Astrocyte of the cerebellum (primary cell): Measurements from ENCODE around the gene SLAMF9.

Experiments
- DNase-seq: peaks from one replicate; pipeline ENCODE4 v3.0.0-alpha.2; 2011; ENCODE audit warnings: low read depth
- H3K4me3 ChIP-seq: 2 replicates; pipeline ENCODE4 v1.5.1; 2011; ENCODE audit warnings: mild to moderate bottlenecking, low read depth, low read length, moderate library complexity
- in situ Hi-C: cut with HindIII; loops from 2 replicates; pipeline ENCODE4 v1.10.0; 2017; ENCODE audit warnings: low sequenced_read_pairs
- TF ChIP-seq, protein P1 (sequence below): IDR thresholded peaks from 2 replicates; pipeline ENCODE4 v1.5.1; 2012; ENCODE audit warnings: low read length, low read depth, moderate library complexity, mild to moderate bottlenecking; ENCODE audit errors: missing control alignments

SLAMF9 gene

DNA sequence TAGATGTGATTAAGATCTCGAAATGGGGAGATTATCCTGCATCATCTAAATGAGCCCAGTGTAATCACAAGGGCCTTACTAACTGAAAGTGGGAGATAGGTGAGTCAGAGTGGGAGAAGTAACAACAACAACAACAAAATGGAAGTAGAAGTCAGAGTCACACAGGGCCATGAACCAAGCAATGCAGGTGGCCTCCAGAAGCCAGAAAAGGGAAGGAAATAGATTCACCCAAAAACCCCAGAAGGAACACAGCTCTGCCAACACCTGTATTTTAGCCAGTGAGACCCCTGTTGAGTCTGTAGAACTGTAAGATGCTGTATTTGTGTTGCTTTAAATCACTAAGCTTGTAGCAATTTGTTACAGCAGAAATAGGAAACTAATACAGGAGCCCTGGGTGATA lies 32.8 kb downstream of the SLAMF9 start:
- H3K4me3 ChIP-seq: no peak overlapping the region

DNA sequence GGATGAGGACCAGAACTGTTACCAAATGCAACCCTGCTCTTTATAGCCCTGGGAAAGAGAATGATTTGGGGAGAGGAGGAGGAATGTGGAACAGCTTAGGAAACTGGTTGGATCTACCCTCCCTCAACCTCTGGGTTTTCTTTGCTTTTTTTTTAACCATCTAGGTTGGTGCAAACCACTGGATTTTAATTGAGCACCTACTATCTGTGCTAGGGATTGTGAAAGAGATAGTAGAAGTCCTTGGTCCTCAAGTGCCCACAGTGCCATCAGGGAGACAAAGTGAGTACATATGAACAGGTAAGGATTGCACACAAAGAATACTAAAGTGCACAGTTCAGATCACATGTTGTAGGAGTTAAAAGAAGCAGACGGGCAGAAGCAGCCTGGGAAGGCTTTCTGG lies 33.4 kb downstream of the SLAMF9 start:
- no peak overlapping the region for H3K4me3 ChIP-seq
- DNase-seq: no peak
- in situ Hi-C loops: no loop called here
- TF ChIP-seq, protein P1, sequence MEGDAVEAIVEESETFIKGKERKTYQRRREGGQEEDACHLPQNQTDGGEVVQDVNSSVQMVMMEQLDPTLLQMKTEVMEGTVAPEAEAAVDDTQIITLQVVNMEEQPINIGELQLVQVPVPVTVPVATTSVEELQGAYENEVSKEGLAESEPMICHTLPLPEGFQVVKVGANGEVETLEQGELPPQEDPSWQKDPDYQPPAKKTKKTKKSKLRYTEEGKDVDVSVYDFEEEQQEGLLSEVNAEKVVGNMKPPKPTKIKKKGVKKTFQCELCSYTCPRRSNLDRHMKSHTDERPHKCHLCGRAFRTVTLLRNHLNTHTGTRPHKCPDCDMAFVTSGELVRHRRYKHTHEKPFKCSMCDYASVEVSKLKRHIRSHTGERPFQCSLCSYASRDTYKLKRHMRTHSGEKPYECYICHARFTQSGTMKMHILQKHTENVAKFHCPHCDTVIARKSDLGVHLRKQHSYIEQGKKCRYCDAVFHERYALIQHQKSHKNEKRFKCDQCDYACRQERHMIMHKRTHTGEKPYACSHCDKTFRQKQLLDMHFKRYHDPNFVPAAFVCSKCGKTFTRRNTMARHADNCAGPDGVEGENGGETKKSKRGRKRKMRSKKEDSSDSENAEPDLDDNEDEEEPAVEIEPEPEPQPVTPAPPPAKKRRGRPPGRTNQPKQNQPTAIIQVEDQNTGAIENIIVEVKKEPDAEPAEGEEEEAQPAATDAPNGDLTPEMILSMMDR: no peak

More for the DNA sequence above, 32.8 kb downstream of the SLAMF9 start:
- TF ChIP-seq, protein P1: no peak
- no peak for DNase-seq
- in situ Hi-C loops: no loop called here

GRCh38 chr1:159920202-159920601 lies 33.8 kb downstream of the SLAMF9 start:
- DNase-seq: no peak
- TF ChIP-seq, protein P1: no peak
- no peak overlapping the region for H3K4me3 ChIP-seq
- in situ Hi-C loops: no loop called here

- DNase-seq: no peak
- in situ Hi-C loops: no loop called here
- H3K4me3 ChIP-seq: no peak overlapping the region
- TF ChIP-seq, protein P1: no peak
These were observed 34.7 kb downstream of the SLAMF9 start for GRCh38 chr1:159919236-159919865.

DNA sequence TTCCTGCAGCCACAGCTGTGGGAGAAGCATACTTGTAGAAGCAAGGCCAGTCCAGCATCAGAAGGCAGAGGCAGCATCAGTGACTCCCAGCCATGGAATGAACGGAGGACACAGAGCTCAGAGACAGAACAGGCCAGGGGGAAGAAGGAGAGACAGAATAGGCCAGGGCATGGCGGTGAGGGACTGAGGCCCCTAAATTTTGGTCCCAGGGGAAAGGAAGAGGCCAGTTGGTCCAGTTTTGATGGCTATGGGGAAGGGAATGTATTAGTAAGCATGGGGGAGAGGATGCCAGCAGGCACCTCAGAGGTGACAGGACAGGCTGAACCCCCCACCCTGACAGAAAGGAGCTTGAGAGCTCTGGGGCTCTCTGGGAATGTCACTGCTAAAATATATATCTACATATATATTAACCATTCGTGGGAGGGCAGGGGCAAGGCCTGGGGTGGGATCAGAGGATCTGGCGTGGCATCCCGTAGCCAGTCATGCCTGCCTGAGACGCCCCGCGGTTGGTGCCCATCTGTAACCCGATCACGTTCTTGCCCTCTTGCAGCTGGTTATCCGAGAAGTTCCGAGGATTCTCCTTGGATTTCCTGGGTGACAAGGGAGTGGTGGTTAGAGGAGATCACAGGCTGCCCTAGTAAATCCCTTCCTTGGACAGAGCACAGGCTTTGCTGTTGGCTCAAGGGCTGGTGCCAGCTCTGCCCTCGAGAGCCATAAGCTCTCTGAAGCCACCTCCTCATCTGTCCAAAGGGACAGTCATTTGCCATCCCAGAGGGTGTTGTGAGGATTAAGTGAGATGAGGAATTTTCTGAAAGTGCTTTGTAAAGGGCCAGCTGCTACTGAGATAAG lies 35.5 kb downstream of the SLAMF9 start:
- in situ Hi-C loops: no loop called here
- TF ChIP-seq, protein P1: no peak
- H3K4me3 ChIP-seq: no peak overlapping the region
- no peak for DNase-seq

DNA sequence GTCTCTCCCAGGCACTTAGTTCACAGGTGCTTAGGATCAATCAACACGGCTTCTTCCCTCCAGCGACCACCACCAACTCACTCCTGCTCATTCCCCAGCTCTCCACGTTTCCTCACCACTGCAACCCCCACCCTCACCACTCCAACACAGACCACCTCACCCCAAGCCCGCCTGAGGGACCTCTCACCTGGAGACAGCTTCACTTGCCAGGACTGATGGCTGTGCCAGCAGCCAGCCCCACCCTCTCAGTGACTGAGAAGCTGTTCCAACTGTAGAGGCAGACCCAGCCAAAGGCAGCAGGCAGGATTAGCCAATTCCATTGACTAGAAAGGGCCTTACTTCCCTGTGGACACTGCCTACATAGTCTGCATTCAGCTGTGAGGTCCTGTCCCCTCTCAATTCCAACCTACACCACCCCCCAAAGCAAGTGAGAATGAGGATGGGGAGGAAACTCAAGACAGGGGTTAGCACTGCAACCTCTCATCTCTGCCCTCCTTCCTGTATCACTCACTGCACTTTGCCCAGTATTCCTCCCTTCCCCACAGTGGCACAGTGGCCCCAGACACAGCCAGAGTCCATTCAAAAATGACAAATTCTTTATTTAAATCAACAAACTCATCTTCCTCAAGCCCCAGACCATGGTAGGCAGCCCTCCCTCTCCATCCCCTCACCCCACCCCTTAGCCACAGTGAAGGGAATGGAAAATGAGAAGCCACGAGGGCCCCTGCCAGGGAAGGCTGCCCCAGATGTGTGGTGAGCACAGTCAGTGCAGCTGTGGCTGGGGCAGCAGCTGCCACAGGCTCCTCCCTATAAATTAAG lies 36.3 kb downstream of the SLAMF9 start:
- no peak for DNase-seq
- TF ChIP-seq, protein P1: no peak
- in situ Hi-C loops: no loop called here
- H3K4me3 ChIP-seq: no peak overlapping the region
